Transverse colon (tissue), 4 donors: ENCODE data around the gene RILPL1. TPM values are rescaled to one million over a fixed set of nuclear protein-coding genes. Genes with fewer than 3 reads are reported as not detected.
"Not testable (repeated sequence)": the region's sequence is repeated elsewhere in the genome, so short reads cannot be mapped to it uniquely, and the experiment has no call there.

Experiments used
- DNase-seq: peaks from one replicate; pipeline ENCODE4 v3.0.0-alpha.2; 2019
- H3K27ac ChIP-seq, 4 donors: fragments of 200-600 bp; sonication (generic); 2 replicates each; pipeline ENCODE4 v1.5.1; 2016 to 2018; ENCODE audit warnings: inconsistent platforms in 4 of 4
- H3K27me3 ChIP-seq: fragments of 200-600 bp; sonication (generic); 2 replicates; pipeline ENCODE4 v1.5.1; 2017; ENCODE audit warnings: inconsistent platforms
- H3K36me3 ChIP-seq, 4 donors: fragments of 200-600 bp; sonication (generic); 2 replicates each; pipeline ENCODE4 v1.5.1; 2017 to 2019; ENCODE audit warnings: inconsistent platforms in 4 of 4
- H3K4me1 ChIP-seq, 4 donors: fragments of 200-600 bp; sonication (generic); 2 replicates each; pipeline ENCODE4 v1.5.1; 2017 to 2020; ENCODE audit warnings: inconsistent platforms in 4 of 4
- H3K4me3 ChIP-seq, 4 donors: fragments of 200-600 bp; sonication (generic); 1 replicate in 1 of 4; 2 replicates in 3 of 4; pipeline versions ENCODE4 v1.5.1 to v1.6.1; 2017 to 2019; ENCODE audit warnings: inconsistent platforms in 4 of 4
- H3K9me3 ChIP-seq, 2 donors: fragments of 200-600 bp; sonication (generic); 2 replicates each; pipeline ENCODE4 v1.5.1; 2017 to 2019; ENCODE audit warnings: inconsistent platforms in 2 of 2
- CTCF ChIP-seq, 5 experiments: fragments of 200-600 bp in 3 of 5; fragments of 450-650 bp in 2 of 5; sonication (generic) in 3 of 5; IDR thresholded peaks; 1 replicate in 2 of 5; 2 replicates in 3 of 5; pipeline ENCODE4 v1.5.1; 2016 to 2017; ENCODE audit warnings: antibody characterized with exemption in 5 of 5, inconsistent platforms in 3 of 5, mild to moderate bottlenecking in 2 of 5, moderate library complexity in 1 of 5
- EP300 ChIP-seq: sonication (generic); formaldehyde crosslinking; IDR thresholded peaks from one replicate; pipeline ENCODE4 v1.6.1; 2017; ENCODE audit warnings: antibody characterized with exemption, low read depth
- POLR2A ChIP-seq: fragments of 450-650 bp; IDR thresholded peaks from one replicate; pipeline ENCODE4 v1.6.1; 2016; ENCODE audit warnings: antibody characterized with exemption, mild to moderate bottlenecking, moderate library complexity
- POLR2AphosphoS5 ChIP-seq, 3 donors: sonication (generic); formaldehyde crosslinking; IDR thresholded peaks; one replicate each; pipeline ENCODE4 v1.6.1; 2016; ENCODE audit warnings: antibody characterized with exemption in 3 of 3
- WGBS, 2 donors: methylation state at CpG; one replicate each; pipeline ENCODE4 v1.1.5; 2018; ENCODE audit warnings: low coverage in 1 of 2; 5-methylcytosine and 5-hydroxymethylcytosine counted together
- in situ Hi-C, 4 donors: fragments of 200-750 bp; cut with MboI; loops; one replicate each; pipeline versions ENCODE4 v1.15.0 to v1.15.1; 2017; ENCODE audit warnings: low sequenced_read_pairs in 3 of 4, low pct_ligation_motif_present in 1 of 4, low pct_unique_long_range_greater_than_20kb in 1 of 4
- intact Hi-C: fragments of 100-400 bp; cut with DNase I; formaldehyde crosslinking; loops from one replicate; pipeline ENCODE4 v1.15.1; 2023; ENCODE audit warnings: low total_unique reads
- total RNA-seq, 4 donors: library from RNA; depleted of rRNA; stranded (reverse); fragments of >200 nt; gene quantifications; one replicate each; pipeline ENCODE4 v1.1.0, GENCODE V29; 2016

RILPL1 gene
- total RNA-seq, 4 donors from 2014 or later: 1.6 to 6.7 (median 5.0) TPM

GRCh38 chr12:123453165-123453564, 80.4 kb downstream of the RILPL1 start:
- 50 to 66% methylated on average over 3 of the region's 3 CpGs for WGBS, 2 donors
- Histone ChIP-seq H3K4me1 (no peaks in the 10 kb centered on the region), H3K9me3 (no peaks in the 10 kb centered on the region), H3K4me3 (no peak overlapping the region), H3K27ac (no peak overlapping the region), H3K36me3 (no peaks in the 10 kb centered on the region), H3K27me3 (no peaks in the 10 kb centered on the region)
- intact Hi-C loops (no loop called here), in situ Hi-C loops (no loop called here)
- DNase-seq: no peak
- TF ChIP-seq EP300 (no peak), POLR2A (no peak), POLR2AphosphoS5 (IDR thresholded peaks at IDR 0.05) (no peak), CTCF (IDR thresholded peaks at IDR 0.05) (no peak)

GRCh38 chr12:123452276-123452550, 81.3 kb downstream of the RILPL1 start:
- intact Hi-C loops, H3K27me3 ChIP-seq, H3K27ac ChIP-seq, H3K36me3 ChIP-seq, in situ Hi-C loops, H3K4me3 ChIP-seq, H3K9me3 ChIP-seq, H3K4me1 ChIP-seq, DNase-seq: not testable (repeated sequence)
- 35% methylated on average over 1 of the region's 1 CpG; no CpG with 5 or more reads in 1 of the 2 donors for WGBS, 2 donors

- in situ Hi-C loops (no loop called here), intact Hi-C loops (no loop called here)
- Histone ChIP-seq H3K36me3 (no peaks in the 10 kb centered on the region), H3K27me3 (no peaks in the 10 kb centered on the region), H3K4me3 (no peak overlapping the region), H3K27ac (no peak overlapping the region), H3K4me1 (peaks cover 0 to 11% (median 8%) of the 10 kb centered on the region in 4 donors), H3K9me3 (no peaks in the 10 kb centered on the region)
- DNase-seq: no peak
- 91 to 93% methylated on average over 4 to 9 of the region's 9 CpGs for WGBS, 2 donors
- TF ChIP-seq POLR2A (no peak), CTCF (IDR thresholded peaks at IDR 0.05) (no peak), POLR2AphosphoS5 (IDR thresholded peaks at IDR 0.05) (no peak), EP300 (no peak)
These were observed 82.9 kb downstream of the RILPL1 start for GRCh38 chr12:123450636-123451035.

- no peaks in the 10 kb centered on the region for H3K27me3 ChIP-seq
- no peaks in the 10 kb centered on the region for H3K9me3 ChIP-seq
- in situ Hi-C loops (no loop called here), intact Hi-C loops (no loop called here)
- no peaks in the 10 kb centered on the region for H3K36me3 ChIP-seq
- WGBS, 2 donors: 67 to 86% methylated on average over 1 to 4 of the region's 4 CpGs
- no peak overlapping the region for H3K4me3 ChIP-seq
- no peak for DNase-seq
- H3K27ac ChIP-seq: no peak overlapping the region
- no peak for TF ChIP-seq EP300
- TF ChIP-seq POLR2A: no peak
- TF ChIP-seq CTCF (IDR thresholded peaks at IDR 0.05): no peak
- no peak for TF ChIP-seq POLR2AphosphoS5 (IDR thresholded peaks at IDR 0.05)
- peaks cover 0 to 15% (median 12%) of the 10 kb centered on the region in 4 donors for H3K4me1 ChIP-seq
These were observed 83.7 kb downstream of the RILPL1 start for GRCh38 chr12:123449856-123450255.

GRCh38 chr12:123449249-123449733, 84.2 kb downstream of the RILPL1 start:
- TF ChIP-seq EP300: no peak
- TF ChIP-seq CTCF (IDR thresholded peaks at IDR 0.05): no peak
- no peak for TF ChIP-seq POLR2AphosphoS5 (IDR thresholded peaks at IDR 0.05)
- no peak for TF ChIP-seq POLR2A
- 71 to 81% methylated on average over 1 to 2 of the region's 2 CpGs for WGBS, 2 donors
- intact Hi-C loops: no loop called here
- no peaks in the 10 kb centered on the region for H3K9me3 ChIP-seq
- H3K4me1 ChIP-seq: peaks cover 0 to 15% (median 12%) of the 10 kb centered on the region in 4 donors
- H3K27ac ChIP-seq: peak overlapping the region in 2 of 4 donors; percentile 1 to 46
- in situ Hi-C loops: no loop called here
- no peak for DNase-seq
- H3K36me3 ChIP-seq: no peaks in the 10 kb centered on the region
- no peaks in the 10 kb centered on the region for H3K27me3 ChIP-seq
- no peak overlapping the region for H3K4me3 ChIP-seq
